ENCODE results near the gene ZNF555.

Gene ZNF555

DNA sequence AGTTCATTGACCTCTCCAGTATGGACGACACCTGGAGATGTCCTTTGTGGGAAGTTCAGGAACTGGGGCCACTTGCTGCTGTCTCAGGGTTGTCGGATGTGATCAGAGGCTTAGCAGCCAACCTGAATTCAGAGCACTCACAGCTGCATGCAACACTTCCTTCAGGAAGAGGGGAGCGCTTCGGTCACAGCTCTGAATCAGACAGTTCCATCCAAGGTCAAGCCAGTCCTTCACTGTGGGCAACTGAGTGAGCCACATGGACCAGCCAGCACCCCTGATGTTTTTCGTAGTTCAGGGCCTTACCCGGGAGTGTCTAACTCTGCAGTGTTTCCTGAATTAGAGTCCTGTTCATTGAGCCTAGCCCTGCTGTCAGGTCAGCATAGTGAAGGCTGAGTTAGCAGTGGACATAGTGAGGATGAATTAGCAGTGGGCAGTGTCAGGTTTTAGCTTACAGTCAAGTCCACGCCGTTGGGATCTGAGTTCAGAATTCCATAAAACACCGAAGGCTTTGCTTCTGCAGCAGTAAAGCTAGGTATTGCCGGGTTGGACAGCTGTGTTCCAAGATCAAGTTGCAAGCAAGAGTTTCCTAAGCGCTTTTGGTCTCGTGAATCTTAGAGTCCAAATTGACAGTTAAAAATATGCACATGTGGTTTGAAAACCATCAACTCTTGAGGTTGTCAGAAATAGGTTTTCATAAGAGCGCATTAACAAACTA, 5.1 kb downstream of the ZNF555 start:
- TF ChIP-seq, protein P1, sequence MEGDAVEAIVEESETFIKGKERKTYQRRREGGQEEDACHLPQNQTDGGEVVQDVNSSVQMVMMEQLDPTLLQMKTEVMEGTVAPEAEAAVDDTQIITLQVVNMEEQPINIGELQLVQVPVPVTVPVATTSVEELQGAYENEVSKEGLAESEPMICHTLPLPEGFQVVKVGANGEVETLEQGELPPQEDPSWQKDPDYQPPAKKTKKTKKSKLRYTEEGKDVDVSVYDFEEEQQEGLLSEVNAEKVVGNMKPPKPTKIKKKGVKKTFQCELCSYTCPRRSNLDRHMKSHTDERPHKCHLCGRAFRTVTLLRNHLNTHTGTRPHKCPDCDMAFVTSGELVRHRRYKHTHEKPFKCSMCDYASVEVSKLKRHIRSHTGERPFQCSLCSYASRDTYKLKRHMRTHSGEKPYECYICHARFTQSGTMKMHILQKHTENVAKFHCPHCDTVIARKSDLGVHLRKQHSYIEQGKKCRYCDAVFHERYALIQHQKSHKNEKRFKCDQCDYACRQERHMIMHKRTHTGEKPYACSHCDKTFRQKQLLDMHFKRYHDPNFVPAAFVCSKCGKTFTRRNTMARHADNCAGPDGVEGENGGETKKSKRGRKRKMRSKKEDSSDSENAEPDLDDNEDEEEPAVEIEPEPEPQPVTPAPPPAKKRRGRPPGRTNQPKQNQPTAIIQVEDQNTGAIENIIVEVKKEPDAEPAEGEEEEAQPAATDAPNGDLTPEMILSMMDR (IDR thresholded peaks at IDR 0.05; ENCODE audit: low read depth, low read length), result no peak
- no peak for DNase-seq (ENCODE audit: low read depth in 2 of 2)
- no peak overlapping the region for H3K4me3 ChIP-seq (replicated peaks in 1 of 2; ENCODE audit: low read depth in 2 of 2, low read length in 2 of 2)

DNA sequence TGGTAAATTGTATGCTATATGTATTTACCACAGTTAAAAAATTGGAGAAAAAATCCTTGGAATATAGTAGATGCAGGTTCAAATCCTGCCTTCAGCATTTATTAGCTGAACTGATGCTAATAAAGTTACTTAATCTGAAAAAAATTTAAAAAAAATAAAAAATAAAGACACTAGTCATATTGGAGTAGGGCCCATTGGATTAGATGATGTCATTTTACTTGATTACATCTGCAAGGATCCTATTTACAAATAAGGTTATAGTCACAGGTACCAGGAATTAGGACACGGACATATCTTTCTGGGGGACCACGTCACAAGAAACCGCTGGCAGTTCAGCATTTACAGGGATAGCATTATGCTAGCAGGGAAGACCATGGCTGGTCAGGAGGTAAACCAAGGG, 6.2 kb downstream of the ZNF555 start:
- TF ChIP-seq, protein P1 (IDR thresholded peaks at IDR 0.05; ENCODE audit: low read depth, low read length), result no peak
- DNase-seq (ENCODE audit: low read depth in 2 of 2), result no peak
- no peak overlapping the region for H3K4me3 ChIP-seq (replicated peaks in 1 of 2; ENCODE audit: low read depth in 2 of 2, low read length in 2 of 2)

DNA sequence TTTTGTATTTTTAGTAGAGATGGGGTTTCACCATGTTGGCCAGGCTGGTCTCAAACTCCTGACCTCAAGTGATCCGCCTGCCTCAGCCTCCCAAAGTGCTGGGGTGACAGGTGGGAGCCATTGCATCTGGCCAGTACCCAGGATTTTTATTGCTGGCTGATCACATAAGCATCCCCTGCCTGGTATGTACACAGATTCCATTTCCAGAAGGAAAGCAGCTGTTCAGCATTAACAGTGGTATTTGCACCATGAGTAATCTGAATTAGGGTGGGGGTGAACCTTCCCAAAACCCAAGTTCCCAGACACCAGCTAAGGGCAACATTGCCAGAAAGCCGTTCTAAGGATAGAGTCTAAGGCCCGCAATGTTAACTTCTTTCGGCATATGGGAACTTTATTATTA, 7.3 kb downstream of the ZNF555 start:
- H3K4me3 ChIP-seq (replicated peaks in 1 of 2; ENCODE audit: low read depth in 2 of 2, low read length in 2 of 2), result no peak overlapping the region
- TF ChIP-seq, protein P1 (IDR thresholded peaks at IDR 0.05; ENCODE audit: low read depth, low read length), result no peak
- DNase-seq (ENCODE audit: low read depth in 2 of 2), result no peak

DNA sequence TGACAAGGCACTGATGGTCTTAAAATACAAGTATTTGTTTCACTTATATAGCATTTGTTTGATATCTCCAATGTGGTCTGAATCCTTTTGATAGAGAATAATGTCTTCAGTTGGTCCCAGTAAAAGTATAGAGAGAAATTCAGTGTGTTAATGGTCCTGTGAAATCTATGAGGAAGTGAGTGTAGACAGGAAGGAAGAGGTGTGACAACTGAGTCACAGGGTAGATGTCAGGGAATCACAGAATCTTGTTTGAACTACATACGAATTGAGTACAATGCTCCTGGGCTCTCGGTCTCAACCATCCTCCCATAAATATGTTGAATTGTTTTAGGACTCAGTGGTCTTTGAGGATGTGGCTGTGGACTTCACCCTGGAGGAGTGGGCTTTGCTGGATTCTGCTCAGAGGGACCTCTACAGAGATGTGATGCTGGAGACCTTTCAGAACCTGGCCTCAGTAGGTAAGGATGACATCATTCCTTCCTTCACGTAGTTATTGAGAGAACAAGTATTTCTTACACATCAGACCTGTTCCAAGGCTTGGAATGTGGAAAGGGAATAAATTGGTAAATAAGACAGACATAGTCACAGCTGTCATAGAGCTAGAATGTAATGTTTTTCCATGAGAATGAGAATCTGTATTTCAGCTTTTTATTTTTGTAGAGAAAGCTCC, 9.1 kb downstream of the ZNF555 start:
- DNase-seq (ENCODE audit: low read depth in 2 of 2), result no peak
- TF ChIP-seq, protein P1 (IDR thresholded peaks at IDR 0.05; ENCODE audit: low read depth, low read length), result no peak

DNA sequence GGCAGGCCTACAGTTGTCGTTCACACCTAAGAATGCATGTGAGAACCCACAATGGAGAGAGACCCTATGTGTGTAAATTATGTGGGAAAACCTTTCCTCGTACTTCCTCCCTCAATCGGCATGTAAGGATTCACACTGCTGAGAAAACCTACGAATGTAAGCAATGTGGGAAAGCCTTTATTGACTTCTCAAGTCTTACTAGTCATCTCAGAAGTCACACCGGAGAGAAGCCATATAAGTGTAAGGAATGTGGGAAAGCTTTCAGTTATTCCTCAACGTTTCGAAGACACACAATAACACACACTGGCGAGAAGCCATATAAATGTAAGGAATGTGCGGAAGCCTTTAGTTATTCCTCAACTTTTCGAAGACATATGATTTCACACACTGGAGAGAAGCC, 11.3 kb downstream of the ZNF555 start:
- no peak for DNase-seq (ENCODE audit: low read depth in 2 of 2)
- TF ChIP-seq, protein P1 (IDR thresholded peaks at IDR 0.05; ENCODE audit: low read depth, low read length), result no peak
- H3K4me3 ChIP-seq (replicated peaks in 1 of 2; ENCODE audit: low read depth in 2 of 2, low read length in 2 of 2), result no peak overlapping the region

More for the DNA sequence above, 9.1 kb downstream of the ZNF555 start:
- no peak overlapping the region for H3K4me3 ChIP-seq (replicated peaks in 1 of 2; ENCODE audit: low read depth in 2 of 2, low read length in 2 of 2)

DNA sequence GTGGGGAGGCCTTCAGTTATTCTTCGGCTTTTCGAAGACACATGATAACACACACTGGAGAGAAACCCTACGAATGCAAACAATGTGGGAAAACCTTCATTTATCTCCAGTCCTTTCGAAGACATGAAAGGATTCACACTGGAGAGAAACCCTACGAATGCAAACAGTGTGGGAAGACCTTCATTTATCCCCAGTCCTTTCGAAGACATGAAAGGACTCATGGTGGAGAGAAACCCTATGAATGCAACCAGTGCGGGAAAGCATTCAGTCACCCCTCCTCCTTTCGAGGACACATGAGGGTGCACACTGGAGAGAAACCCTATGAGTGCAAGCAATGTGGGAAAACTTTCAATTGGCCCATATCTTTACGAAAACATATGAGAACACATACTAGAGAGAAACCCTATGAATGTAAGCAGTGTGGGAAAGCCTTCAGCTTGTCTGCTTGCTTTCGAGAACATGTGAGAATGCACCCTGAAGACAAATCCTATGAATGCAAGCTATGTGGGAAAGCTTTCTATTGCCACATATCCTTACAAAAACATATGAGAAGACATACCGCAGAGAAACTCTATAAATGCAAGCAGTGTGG, 11.8 kb downstream of the ZNF555 start:
- H3K4me3 ChIP-seq (replicated peaks in 1 of 2; ENCODE audit: low read depth in 2 of 2, low read length in 2 of 2), result no peak overlapping the region
- DNase-seq (ENCODE audit: low read depth in 2 of 2), result no peak
- TF ChIP-seq, protein P1 (IDR thresholded peaks at IDR 0.05; ENCODE audit: low read depth, low read length), result no peak
